HepG2 (cell line): ENCODE results near the gene ATRNL1. TPM values are rescaled to one million over a fixed set of nuclear protein-coding genes. Genes with fewer than 3 reads are reported as not detected.

Experiments used
- ATAC-seq: fragments of 200-7000 bp; cut with Tn5 transposase; 3 replicates; pipeline ENCODE4 v1.9.1; 2020; ENCODE audit warnings: mild to moderate bottlenecking, moderate library complexity
- BruUV-seq: library from RNA; stranded (reverse); fragments of 400-500 nt; replicated peaks from 2 replicates; lab custom pipeline; 2021; lab: Mats Ljungman, UMichigan
- CTCF ChIA-PET: fragments of 300-600 bp; formaldehyde crosslinking; extraction: SDS; loops from one replicate; lab custom pipeline; 2021; ENCODE audit warnings: low total read pairs, inconsistent platforms, low intra/inter-chr PET ratio; lab: Yijun Ruan, JAX
- POLR2A ChIA-PET: fragments of 350-600 bp; sonication (Branson Sonifier 250); formaldehyde crosslinking; loops from one replicate; lab custom pipeline; 2020; ENCODE audit warnings: antibody characterized with exemption, inconsistent platforms; lab: Yijun Ruan, JAX
- DNase-seq: peaks from one replicate; pipeline ENCODE4 v3.0.0-alpha.2; 2015; ENCODE audit warnings: low spot score
- FAIRE-seq: peaks from 3 replicates; lab custom pipeline; 2011; peaks lifted over from hg19 to GRCh38; lab: Jason Lieb, UNC
- H2AFZ ChIP-seq: one replicate; pipeline ENCODE4 v1.6.1; 2011; ENCODE audit warnings: low read length, inconsistent platforms
- H3K27ac ChIP-seq: fragments of 300-600 bp; 3 replicates; pipeline ENCODE4 v1.8.0; 2011; ENCODE audit warnings: mixed run types, mild to moderate bottlenecking, mixed read lengths, low read length, inconsistent platforms; ENCODE audit not compliant: insufficient read depth; ENCODE audit errors: extremely low read length
- H3K27me3 ChIP-seq, 2 experiments: fragments of 200-600 bp in 1 of 2; 2 replicates in 1 of 2; 3 replicates in 1 of 2; pipeline versions ENCODE4 v1.6.0 to v1.8.0; 2011; ENCODE audit warnings: low read length in 2 of 2, mild to moderate bottlenecking in 2 of 2, moderate library complexity in 2 of 2, inconsistent platforms in 1 of 2; ENCODE audit not compliant: insufficient read depth in 2 of 2, control insufficient read depth in 1 of 2
- H3K36me3 ChIP-seq, 2 experiments: fragments of 200-600 bp in 1 of 2; replicated peaks in 1 of 2; 2 replicates in 1 of 2; 3 replicates in 1 of 2; pipeline versions ENCODE4 v1.5.1 to v1.8.0; 2011; ENCODE audit warnings: low read length in 2 of 2, inconsistent platforms in 1 of 2; ENCODE audit not compliant: insufficient read depth in 2 of 2, control insufficient read depth in 1 of 2
- H3K4me1 ChIP-seq: 2 replicates; pipeline ENCODE4 v1.5.1; 2012; ENCODE audit warnings: low read length, inconsistent platforms; ENCODE audit not compliant: insufficient read depth
- H3K4me2 ChIP-seq: 2 replicates; pipeline ENCODE4 v1.6.0; 2011; ENCODE audit warnings: low read depth, low read length, inconsistent platforms
- H3K4me3 ChIP-seq, 3 experiments: fragments of 200-600 bp in 1 of 3; sonication (generic), shearing (Covaris generic) in 1 of 3; replicated peaks in 1 of 3; 2 replicates each; pipeline ENCODE4 v1.5.1; 2011 to 2016; ENCODE audit warnings: low read length in 3 of 3, inconsistent platforms in 2 of 3, low read depth in 2 of 3, mild to moderate bottlenecking in 2 of 3, control low read depth in 1 of 3, mixed read lengths in 1 of 3; ENCODE audit not compliant: insufficient read depth in 1 of 3
- H3K79me2 ChIP-seq: one replicate; pipeline ENCODE4 v1.6.1; 2011; ENCODE audit warnings: low read length, inconsistent platforms; ENCODE audit not compliant: insufficient read depth
- H3K9ac ChIP-seq: 2 replicates; pipeline ENCODE4 v1.6.0; 2011; ENCODE audit warnings: mild to moderate bottlenecking, low read depth, low read length, inconsistent platforms; ENCODE audit not compliant: insufficient read depth
- H3K9me3 ChIP-seq: 2 replicates; pipeline ENCODE4 v1.5.1; 2012; ENCODE audit warnings: mild to moderate bottlenecking, low read length
- H4K20me1 ChIP-seq: 2 replicates; pipeline ENCODE4 v1.6.0; 2011; ENCODE audit warnings: inconsistent platforms, mild to moderate bottlenecking, low read length, moderate library complexity; ENCODE audit not compliant: insufficient read depth
- CEBPZ ChIP-seq: IDR thresholded peaks from 2 replicates; pipeline ENCODE4 v1.6.1; 2012; ENCODE audit warnings: low read length, improper control_type of control experiment
- DRAP1 ChIP-seq: IDR thresholded peaks from 2 replicates; pipeline ENCODE4 v1.6.1; 2016; ENCODE audit warnings: missing genetic modification reagents, missing compliant biosample characterization
- NFAT5 ChIP-seq: sonication (generic); formaldehyde crosslinking; IDR thresholded peaks from 2 replicates; pipeline ENCODE4 v1.4.0; 2020; ENCODE audit warnings: missing genetic modification reagents
- ZNF430 ChIP-seq: sonication (generic); formaldehyde crosslinking; IDR thresholded peaks from 2 replicates; pipeline ENCODE4 v1.9.0; 2021; ENCODE audit warnings: mild to moderate bottlenecking, missing genetic modification reagents
- ZNF510 ChIP-seq: sonication (generic); formaldehyde crosslinking; IDR thresholded peaks from 2 replicates; pipeline ENCODE4 v1.4.0; 2020; ENCODE audit warnings: low read depth, mild to moderate bottlenecking, missing genetic modification reagents
- ZNF564 ChIP-seq: sonication (generic); formaldehyde crosslinking; IDR thresholded peaks from 2 replicates; pipeline ENCODE4 v1.8.1; 2023; ENCODE audit warnings: mild to moderate bottlenecking, missing genetic modification reagents
- ZNF570 ChIP-seq: sonication (generic); formaldehyde crosslinking; IDR thresholded peaks from 2 replicates; pipeline ENCODE4 v1.4.0; 2020; ENCODE audit warnings: mild to moderate bottlenecking, missing genetic modification reagents, borderline replicate concordance
- ZNF709 ChIP-seq: sonication (generic); formaldehyde crosslinking; IDR thresholded peaks from 2 replicates; pipeline ENCODE4 v1.5.0; 2020; ENCODE audit warnings: mild to moderate bottlenecking, missing genetic modification reagents
- WGBS: methylation state at CpG from one replicate; pipeline ENCODE4 v1.1.6; 2017; ENCODE audit warnings: low lambda C conversion rate; 5-methylcytosine and 5-hydroxymethylcytosine counted together
- in situ Hi-C: cut with HindIII; loops from 2 replicates; pipeline ENCODE4 v1.10.0; 2017; ENCODE audit warnings: low pct_unique_long_range_greater_than_20kb; ENCODE audit not compliant: extremely low pct_ligation_motif_present
- intact Hi-C: fragments of 100-400 bp; cut with micrococcal nuclease; formaldehyde crosslinking; loops from one replicate; pipeline ENCODE4 v1.10.0; 2022; ENCODE audit not compliant: unreplicated experiment
- polyA plus RNA-seq, 8 experiments: library from polyadenylated mRNA; depleted of rRNA in 3 of 8; stranded (reverse) in 7 of 8; unstranded in 1 of 8; fragments of >200 nt; fragmentation: Illumina TruSeq in 4 of 8; extraction: Trizol in 4 of 8; gene quantifications; 2 replicates each; pipeline versions ENCODE4 v1.2.1 to v1.2.3, GENCODE V29; 2011 to 2016; ENCODE audit warnings: low read depth in 4 of 8, missing spikeins in 1 of 8, mixed read lengths in 1 of 8; ENCODE audit not compliant: insufficient read depth in 1 of 8
- total RNA-seq, 5 experiments: library from RNA; depleted of rRNA; stranded (reverse); fragments of >200 nt; fragmentation: Illumina TruSeq; extraction: Trizol; gene quantifications; 2 replicates each; pipeline ENCODE4 v1.2.3, GENCODE V29; 2016; ENCODE audit warnings: low read depth in 1 of 5
- TF ChIP-seq, protein P1 (sequence below): sonication (generic); formaldehyde crosslinking; IDR thresholded peaks from 2 replicates; pipeline ENCODE4 v1.5.1; 2020; ENCODE audit warnings: mild to moderate bottlenecking, moderate library complexity, missing genetic modification reagents
- TF ChIP-seq, protein P2 (sequence below): sonication (generic); formaldehyde crosslinking; IDR thresholded peaks from 2 replicates; pipeline ENCODE4 v1.4.0; 2020; ENCODE audit warnings: missing genetic modification reagents

The ATRNL1 gene
- total and polyA plus RNA-seq, 2 of the 13 experiments (the other 11 are each of a cell fraction or from before 2014, with no cell fraction given), result 0.04 TPM; not detected in 1

DNA sequence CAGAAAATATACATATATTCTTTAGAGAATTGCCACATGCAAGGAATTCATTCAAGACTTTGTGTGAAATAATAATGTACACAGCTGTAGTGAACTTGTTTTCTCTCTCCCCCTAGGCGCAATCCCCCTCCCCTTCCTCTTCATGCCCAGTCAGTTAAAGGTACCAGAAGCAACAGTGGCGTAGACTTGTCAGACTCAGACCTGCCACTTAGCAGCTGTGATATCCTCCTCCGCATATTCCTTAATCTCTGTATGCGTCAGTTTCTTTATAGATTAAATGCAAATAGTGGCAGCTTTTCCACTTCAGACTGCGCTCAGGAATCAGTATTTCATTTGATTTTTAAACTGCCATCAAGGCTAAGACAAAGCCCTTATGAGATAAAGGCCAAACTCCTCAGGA, 815.9 kb downstream of the ATRNL1 start:
- H3K9me3 ChIP-seq, result no peaks in the 10 kb centered on the region
- in situ Hi-C loops (no loop called here), intact Hi-C loops (no loop called here)
- H2AFZ ChIP-seq, result no peak overlapping the region
- no peaks in the 10 kb centered on the region for H3K36me3 ChIP-seq
- FAIRE-seq, result no peak
- no peak overlapping the region for H3K4me3 ChIP-seq
- H3K79me2 ChIP-seq, result no peaks in the 10 kb centered on the region
- H3K4me2 ChIP-seq, result no peak overlapping the region
- no peak overlapping the region for H3K27ac ChIP-seq
- no peaks in the 10 kb centered on the region for H4K20me1 ChIP-seq
- no peak overlapping the region for H3K9ac ChIP-seq
- CTCF ChIA-PET, result no interaction called here
- DNase-seq, result no peak
- WGBS, result 48% methylated on average over 5 of the region's 5 CpGs
- H3K4me1 ChIP-seq, result no peaks in the 10 kb centered on the region
- POLR2A ChIA-PET, result no interaction called here
- no peak for ATAC-seq
- 0 out of 5 replicates have a peak, but pooled peaks cover 0 to 1% of the 10 kb centered on the region in 2 experiments for H3K27me3 ChIP-seq
- BruUV-seq, result no TSS peak
- TF ChIP-seq ZNF564 (CRISPR knock-in tag), result no peak
- TF ChIP-seq, protein P1, sequence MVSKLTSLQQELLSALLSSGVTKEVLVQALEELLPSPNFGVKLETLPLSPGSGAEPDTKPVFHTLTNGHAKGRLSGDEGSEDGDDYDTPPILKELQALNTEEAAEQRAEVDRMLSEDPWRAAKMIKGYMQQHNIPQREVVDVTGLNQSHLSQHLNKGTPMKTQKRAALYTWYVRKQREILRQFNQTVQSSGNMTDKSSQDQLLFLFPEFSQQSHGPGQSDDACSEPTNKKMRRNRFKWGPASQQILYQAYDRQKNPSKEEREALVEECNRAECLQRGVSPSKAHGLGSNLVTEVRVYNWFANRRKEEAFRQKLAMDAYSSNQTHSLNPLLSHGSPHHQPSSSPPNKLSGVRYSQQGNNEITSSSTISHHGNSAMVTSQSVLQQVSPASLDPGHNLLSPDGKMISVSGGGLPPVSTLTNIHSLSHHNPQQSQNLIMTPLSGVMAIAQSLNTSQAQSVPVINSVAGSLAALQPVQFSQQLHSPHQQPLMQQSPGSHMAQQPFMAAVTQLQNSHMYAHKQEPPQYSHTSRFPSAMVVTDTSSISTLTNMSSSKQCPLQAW, result no peak
- no peak for TF ChIP-seq ZNF709 (CRISPR knock-in tag)
- TF ChIP-seq ZNF570 (CRISPR knock-in tag), result no peak
- no peak for TF ChIP-seq DRAP1
- TF ChIP-seq ZNF510 (CRISPR knock-in tag), result no peak
- no peak for TF ChIP-seq ZNF430 (CRISPR knock-in tag)
- TF ChIP-seq, protein P2, sequence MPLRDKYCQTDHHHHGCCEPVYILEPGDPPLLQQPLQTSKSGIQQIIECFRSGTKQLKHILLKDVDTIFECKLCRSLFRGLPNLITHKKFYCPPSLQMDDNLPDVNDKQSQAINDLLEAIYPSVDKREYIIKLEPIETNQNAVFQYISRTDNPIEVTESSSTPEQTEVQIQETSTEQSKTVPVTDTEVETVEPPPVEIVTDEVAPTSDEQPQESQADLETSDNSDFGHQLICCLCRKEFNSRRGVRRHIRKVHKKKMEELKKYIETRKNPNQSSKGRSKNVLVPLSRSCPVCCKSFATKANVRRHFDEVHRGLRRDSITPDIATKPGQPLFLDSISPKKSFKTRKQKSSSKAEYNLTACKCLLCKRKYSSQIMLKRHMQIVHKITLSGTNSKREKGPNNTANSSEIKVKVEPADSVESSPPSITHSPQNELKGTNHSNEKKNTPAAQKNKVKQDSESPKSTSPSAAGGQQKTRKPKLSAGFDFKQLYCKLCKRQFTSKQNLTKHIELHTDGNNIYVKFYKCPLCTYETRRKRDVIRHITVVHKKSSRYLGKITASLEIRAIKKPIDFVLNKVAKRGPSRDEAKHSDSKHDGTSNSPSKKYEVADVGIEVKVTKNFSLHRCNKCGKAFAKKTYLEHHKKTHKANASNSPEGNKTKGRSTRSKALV, result no peak
- TF ChIP-seq NFAT5 (CRISPR knock-in tag), result no peak
- no peak for TF ChIP-seq CEBPZ
